Subcutaneous adipose tissue (tissue), 4 donors: ENCODE results near the gene GPS1. TPM values are rescaled to one million over a fixed set of nuclear protein-coding genes. Genes with fewer than 3 reads are reported as not detected.

Source experiments
- total RNA-seq, 4 donors: library from RNA; depleted of rRNA; stranded (reverse); fragments of >200 nt; gene quantifications; one replicate each; pipeline ENCODE4 v1.1.0, GENCODE V29; 2016
- TF ChIP-seq, protein P1 (sequence below): fragments of 450-650 bp; IDR thresholded peaks from one replicate; pipeline ENCODE4 v1.5.1; 2016; ENCODE audit warnings: low read depth, mild to moderate bottlenecking, control low read depth, antibody characterized with exemption, moderate library complexity

GPS1 gene
- total RNA-seq, 4 donors from 2014 or later: 42.7 to 125 (median 71.7) TPM

DNA sequence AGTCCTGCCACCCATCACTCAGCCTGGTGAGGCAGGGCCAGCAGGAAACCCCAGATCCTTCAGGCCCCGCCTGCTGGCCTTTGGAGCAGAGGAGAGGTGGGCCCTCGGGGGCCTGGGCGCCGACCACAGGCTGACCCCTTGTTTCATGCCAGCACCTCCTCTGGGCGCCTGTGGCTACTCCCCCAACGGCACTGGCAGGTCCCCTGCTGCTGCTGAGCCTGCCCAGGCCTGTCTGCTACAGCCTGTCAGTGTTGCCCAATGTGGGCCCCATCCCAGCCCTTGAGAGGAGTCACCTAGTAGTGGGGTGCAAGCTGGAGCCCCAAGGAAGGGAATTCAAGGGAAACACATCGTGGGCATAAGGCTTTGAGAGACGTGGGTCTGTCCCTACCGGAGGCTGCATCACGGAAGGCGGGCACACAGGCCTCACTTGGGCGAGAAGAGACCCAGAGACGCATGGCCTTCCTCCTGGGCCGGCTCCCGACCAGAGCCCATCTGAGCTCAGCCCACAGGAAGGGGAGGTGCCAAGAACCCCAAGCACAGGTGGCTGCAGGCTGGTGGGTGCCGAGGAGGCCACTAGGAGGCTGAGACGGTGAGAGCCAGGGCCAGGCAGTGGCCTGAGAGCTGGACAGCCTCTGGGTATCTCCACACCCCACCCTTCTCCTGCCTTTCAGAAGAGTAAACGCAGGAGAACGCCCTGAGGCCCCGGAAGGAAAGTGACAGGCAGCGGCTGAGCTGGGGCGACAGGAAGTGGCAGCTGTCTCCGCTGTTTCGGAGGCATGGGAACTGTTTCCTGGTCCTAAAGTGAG lies 54.4 kb downstream of the GPS1 start:
- TF ChIP-seq, protein P1, sequence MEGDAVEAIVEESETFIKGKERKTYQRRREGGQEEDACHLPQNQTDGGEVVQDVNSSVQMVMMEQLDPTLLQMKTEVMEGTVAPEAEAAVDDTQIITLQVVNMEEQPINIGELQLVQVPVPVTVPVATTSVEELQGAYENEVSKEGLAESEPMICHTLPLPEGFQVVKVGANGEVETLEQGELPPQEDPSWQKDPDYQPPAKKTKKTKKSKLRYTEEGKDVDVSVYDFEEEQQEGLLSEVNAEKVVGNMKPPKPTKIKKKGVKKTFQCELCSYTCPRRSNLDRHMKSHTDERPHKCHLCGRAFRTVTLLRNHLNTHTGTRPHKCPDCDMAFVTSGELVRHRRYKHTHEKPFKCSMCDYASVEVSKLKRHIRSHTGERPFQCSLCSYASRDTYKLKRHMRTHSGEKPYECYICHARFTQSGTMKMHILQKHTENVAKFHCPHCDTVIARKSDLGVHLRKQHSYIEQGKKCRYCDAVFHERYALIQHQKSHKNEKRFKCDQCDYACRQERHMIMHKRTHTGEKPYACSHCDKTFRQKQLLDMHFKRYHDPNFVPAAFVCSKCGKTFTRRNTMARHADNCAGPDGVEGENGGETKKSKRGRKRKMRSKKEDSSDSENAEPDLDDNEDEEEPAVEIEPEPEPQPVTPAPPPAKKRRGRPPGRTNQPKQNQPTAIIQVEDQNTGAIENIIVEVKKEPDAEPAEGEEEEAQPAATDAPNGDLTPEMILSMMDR: no peak

DNA sequence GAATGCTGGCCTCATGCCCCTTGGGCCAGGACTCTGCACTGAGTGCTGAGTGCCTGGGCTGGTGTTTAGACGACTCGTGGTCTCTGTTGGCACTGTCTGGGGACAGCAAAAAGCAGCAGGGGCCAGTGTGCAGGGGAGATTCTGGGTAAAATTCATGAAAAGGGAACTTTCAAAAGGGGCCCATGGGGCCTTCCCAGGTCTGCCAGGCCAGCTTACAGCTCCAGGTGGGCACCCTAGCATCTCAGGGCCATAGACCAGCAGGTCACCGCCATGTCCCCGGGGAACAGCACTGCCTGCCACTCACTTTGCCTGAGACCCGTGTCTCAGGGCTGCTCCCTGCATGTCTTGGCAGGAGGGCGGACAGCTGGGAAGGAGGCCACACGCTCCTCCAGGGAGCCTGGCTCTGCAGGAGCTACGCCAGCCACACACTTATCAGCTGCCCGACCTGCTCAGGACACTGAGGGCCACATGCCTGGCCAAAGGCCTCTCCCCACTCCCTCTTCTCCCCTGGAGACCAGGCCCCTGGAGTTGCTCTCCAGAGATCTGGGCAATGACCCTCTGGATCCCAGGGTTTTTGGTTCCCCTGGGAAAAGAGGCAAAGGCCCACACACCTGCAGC lies 55.1 kb downstream of the GPS1 start:
- TF ChIP-seq, protein P1: no peak

Other genes starting within 250 kb of the GPS1 start
- gene GCGR, start 247.7 kb upstream of the GPS1 start, total RNA-seq: under 1 TPM in 1 of 4 donors, not detected in 3; 0.38 TPM
- gene MCRIP1, start 218.6 kb upstream of the GPS1 start, total RNA-seq: 10 to 100 TPM; 26.6 to 78.7 (median 54.8) TPM
- not detected for gene PPP1R27, start 216.8 kb upstream of the GPS1 start, total RNA-seq
- 100 to 1,000 TPM; 289 to 508 (median 447) TPM for gene P4HB, start 191.4 kb upstream of the GPS1 start, total RNA-seq
- 100 to 1,000 TPM; 116 to 235 (median 167) TPM for gene ARHGDIA, start 180.6 kb upstream of the GPS1 start, total RNA-seq
- 10 to 100 TPM; 25.4 to 38.8 (median 32.4) TPM for gene ALYREF, start 160.3 kb upstream of the GPS1 start, total RNA-seq
- gene ANAPC11, start 160.2 kb upstream of the GPS1 start, total RNA-seq: 100 to 1,000 TPM in 3 of 4 donors, 10 to 100 TPM in 1; 88.4 to 132 (median 120) TPM
- under 1 TPM in 2 of 4 donors, not detected in 2; 0.17 to 0.22 TPM for gene NPB, start 149.7 kb upstream of the GPS1 start, total RNA-seq
- 100 to 1,000 TPM in 1 of 4 donors, 10 to 100 TPM in 3; 23.8 to 130 (median 39.7) TPM for gene PCYT2, start 140.5 kb upstream of the GPS1 start, total RNA-seq
- gene SIRT7, start 133.7 kb upstream of the GPS1 start, total RNA-seq: 10 to 100 TPM in 3 of 4 donors, 1 to 10 TPM in 1; 7.5 to 22.0 (median 15.5) TPM
- gene MAFG, start 124.2 kb upstream of the GPS1 start, total RNA-seq: 10 to 100 TPM in 3 of 4 donors, 1 to 10 TPM in 1; 9.8 to 20.0 (median 15.0) TPM
- 1 to 10 TPM in 2 of 4 donors, under 1 TPM in 2; 0.34 to 3.1 (median 1.5) TPM for gene PYCR1, start 114.6 kb upstream of the GPS1 start, total RNA-seq
- not detected for gene MYADML2, start 104.7 kb upstream of the GPS1 start, total RNA-seq
- gene NOTUM, start 90.7 kb upstream of the GPS1 start, total RNA-seq: not detected
- 10 to 100 TPM in 3 of 4 donors, 1 to 10 TPM in 1; 8.2 to 30.1 (median 18.1) TPM for gene ASPSCR1, start 74.3 kb upstream of the GPS1 start, total RNA-seq
- gene CENPX, start 29.0 kb upstream of the GPS1 start, total RNA-seq: 10 to 100 TPM; 46.0 to 74.0 (median 57.5) TPM
- gene LRRC45, start 28.6 kb upstream of the GPS1 start, total RNA-seq: 10 to 100 TPM in 2 of 4 donors, 1 to 10 TPM in 2; 1.8 to 11.7 (median 7.8) TPM
- gene RAC3, start 20.2 kb upstream of the GPS1 start, total RNA-seq: 10 to 100 TPM in 3 of 4 donors, 1 to 10 TPM in 1; 5.2 to 28.3 (median 14.6) TPM
- gene DCXR, start 14.2 kb upstream of the GPS1 start, total RNA-seq: 100 to 1,000 TPM; 157 to 383 (median 255) TPM
- gene RFNG, start 87 bp upstream of the GPS1 start, total RNA-seq: 10 to 100 TPM; 22.5 to 66.9 (median 49.0) TPM
- gene DUS1L, start 13.9 kb downstream of the GPS1 start, total RNA-seq: 100 to 1,000 TPM in 1 of 4 donors, 10 to 100 TPM in 3; 45.0 to 147 (median 52.3) TPM
- gene FASN, start 46.3 kb downstream of the GPS1 start, total RNA-seq: 1,000 to 10,000 TPM in 1 of 4 donors, 100 to 1,000 TPM in 3; 148 to 4,879 (median 378) TPM
- gene CCDC57, start 160.9 kb downstream of the GPS1 start, total RNA-seq: 10 to 100 TPM in 3 of 4 donors, 1 to 10 TPM in 1; 8.8 to 31.5 (median 17.1) TPM
- gene SLC16A3, start 177.1 kb downstream of the GPS1 start, total RNA-seq: 10 to 100 TPM in 3 of 4 donors, 1 to 10 TPM in 1; 2.8 to 64.8 (median 19.2) TPM
- 100 to 1,000 TPM in 1 of 4 donors, 10 to 100 TPM in 3; 55.1 to 139 (median 64.5) TPM for gene CSNK1D, start 221.8 kb downstream of the GPS1 start, total RNA-seq